ENCODE data around the gene CTNNBIP1.

DNA sequence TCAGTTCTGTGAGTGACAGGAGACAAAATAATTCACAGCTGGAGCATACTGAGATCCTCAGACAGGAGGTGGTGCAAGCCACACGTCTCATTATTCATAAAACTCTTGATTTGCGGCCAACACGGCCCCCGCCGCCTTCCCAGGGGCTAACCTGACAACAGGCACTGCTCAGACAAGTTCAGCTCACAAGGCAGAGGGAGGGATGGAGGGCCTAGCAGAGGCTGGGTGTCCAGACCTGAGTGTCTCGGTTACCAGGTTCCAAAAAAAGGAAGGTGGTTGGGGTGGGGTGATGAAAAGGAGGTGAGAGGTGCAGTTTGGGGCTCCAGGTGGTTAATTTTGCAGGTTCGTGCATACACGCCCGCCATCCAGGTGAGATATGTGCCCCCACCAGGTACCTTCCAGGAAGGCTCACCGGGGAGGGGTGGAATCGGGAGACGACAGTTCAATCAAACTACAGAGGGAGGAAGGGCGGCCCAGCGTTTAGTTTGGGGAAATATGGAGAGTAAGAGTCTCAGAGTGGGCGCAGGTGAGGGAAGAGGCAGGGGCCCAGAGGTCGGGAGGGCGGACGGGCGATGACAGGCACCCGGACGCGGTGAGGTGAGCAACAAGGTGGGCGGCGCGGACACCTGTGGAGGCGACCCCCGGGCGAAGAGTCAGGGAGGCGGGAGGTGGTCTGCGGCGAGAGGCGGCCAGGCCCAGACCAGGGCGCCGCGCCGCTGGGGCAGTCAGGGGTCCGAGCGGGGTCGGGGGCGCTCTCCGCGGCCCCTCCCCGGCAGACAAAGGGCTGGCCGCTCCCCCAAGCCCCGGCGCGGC lies 629 bp downstream of the CTNNBIP1 start:
- TF ChIP-seq, protein P1, sequence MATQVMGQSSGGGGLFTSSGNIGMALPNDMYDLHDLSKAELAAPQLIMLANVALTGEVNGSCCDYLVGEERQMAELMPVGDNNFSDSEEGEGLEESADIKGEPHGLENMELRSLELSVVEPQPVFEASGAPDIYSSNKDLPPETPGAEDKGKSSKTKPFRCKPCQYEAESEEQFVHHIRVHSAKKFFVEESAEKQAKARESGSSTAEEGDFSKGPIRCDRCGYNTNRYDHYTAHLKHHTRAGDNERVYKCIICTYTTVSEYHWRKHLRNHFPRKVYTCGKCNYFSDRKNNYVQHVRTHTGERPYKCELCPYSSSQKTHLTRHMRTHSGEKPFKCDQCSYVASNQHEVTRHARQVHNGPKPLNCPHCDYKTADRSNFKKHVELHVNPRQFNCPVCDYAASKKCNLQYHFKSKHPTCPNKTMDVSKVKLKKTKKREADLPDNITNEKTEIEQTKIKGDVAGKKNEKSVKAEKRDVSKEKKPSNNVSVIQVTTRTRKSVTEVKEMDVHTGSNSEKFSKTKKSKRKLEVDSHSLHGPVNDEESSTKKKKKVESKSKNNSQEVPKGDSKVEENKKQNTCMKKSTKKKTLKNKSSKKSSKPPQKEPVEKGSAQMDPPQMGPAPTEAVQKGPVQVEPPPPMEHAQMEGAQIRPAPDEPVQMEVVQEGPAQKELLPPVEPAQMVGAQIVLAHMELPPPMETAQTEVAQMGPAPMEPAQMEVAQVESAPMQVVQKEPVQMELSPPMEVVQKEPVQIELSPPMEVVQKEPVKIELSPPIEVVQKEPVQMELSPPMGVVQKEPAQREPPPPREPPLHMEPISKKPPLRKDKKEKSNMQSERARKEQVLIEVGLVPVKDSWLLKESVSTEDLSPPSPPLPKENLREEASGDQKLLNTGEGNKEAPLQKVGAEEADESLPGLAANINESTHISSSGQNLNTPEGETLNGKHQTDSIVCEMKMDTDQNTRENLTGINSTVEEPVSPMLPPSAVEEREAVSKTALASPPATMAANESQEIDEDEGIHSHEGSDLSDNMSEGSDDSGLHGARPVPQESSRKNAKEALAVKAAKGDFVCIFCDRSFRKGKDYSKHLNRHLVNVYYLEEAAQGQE (IDR thresholded peaks at IDR 0.05; ENCODE audit: low read depth), result no peak
- TF ChIP-seq EGR1 (IDR thresholded peaks at IDR 0.05; ENCODE audit: low read depth) (no peak), POLR2AphosphoS5 (IDR thresholded peaks at IDR 0.05; ENCODE audit: low read depth, low read length) (no peak), POLR2A (IDR thresholded peaks at IDR 0.05; ENCODE audit: borderline replicate concordance, extremely low read depth, insufficient read depth, insufficient read length) (no peak), YY1 (IDR thresholded peaks at IDR 0.05; ENCODE audit: extremely low read depth, insufficient replicate concordance, low read depth, low read length) (no peak), JUND (IDR thresholded peaks at IDR 0.05) (no peak), EZH2 (IDR thresholded peaks at IDR 0.05) (no peak), FOSL1 (IDR thresholded peaks at IDR 0.05; ENCODE audit: low read depth) (no peak), SIN3A (IDR thresholded peaks at IDR 0.05; ENCODE audit: low read depth) (no peak), ZNF274 (IDR thresholded peaks at IDR 0.05; ENCODE audit: low read depth, low read length) (no peak), EZH2phosphoT487 (IDR thresholded peaks at IDR 0.05; ENCODE audit: borderline replicate concordance) (no peak)
- TF ChIP-seq, protein P2, sequence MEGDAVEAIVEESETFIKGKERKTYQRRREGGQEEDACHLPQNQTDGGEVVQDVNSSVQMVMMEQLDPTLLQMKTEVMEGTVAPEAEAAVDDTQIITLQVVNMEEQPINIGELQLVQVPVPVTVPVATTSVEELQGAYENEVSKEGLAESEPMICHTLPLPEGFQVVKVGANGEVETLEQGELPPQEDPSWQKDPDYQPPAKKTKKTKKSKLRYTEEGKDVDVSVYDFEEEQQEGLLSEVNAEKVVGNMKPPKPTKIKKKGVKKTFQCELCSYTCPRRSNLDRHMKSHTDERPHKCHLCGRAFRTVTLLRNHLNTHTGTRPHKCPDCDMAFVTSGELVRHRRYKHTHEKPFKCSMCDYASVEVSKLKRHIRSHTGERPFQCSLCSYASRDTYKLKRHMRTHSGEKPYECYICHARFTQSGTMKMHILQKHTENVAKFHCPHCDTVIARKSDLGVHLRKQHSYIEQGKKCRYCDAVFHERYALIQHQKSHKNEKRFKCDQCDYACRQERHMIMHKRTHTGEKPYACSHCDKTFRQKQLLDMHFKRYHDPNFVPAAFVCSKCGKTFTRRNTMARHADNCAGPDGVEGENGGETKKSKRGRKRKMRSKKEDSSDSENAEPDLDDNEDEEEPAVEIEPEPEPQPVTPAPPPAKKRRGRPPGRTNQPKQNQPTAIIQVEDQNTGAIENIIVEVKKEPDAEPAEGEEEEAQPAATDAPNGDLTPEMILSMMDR (IDR thresholded peaks at IDR 0.05 in 2 of 3, conservative IDR thresholded peaks at IDR 0.05 in 1 of 3; ENCODE audit: borderline replicate concordance in 1 of 3, insufficient read depth in 1 of 3, low read depth in 2 of 3, low read length in 2 of 3), result no peak

Measured in HCT116 (cell line).